Endothelial cell of umbilical vein (primary cell): ENCODE measurements around the gene CDC26. TPM values are rescaled to one million over a fixed set of nuclear protein-coding genes. Genes with fewer than 3 reads are reported as not detected.
"Not testable (repeated sequence)": the region's sequence is repeated elsewhere in the genome, so short reads cannot be mapped to it uniquely, and the experiment has no call there.

Experiments
- BruUV-seq: library from RNA; stranded (reverse); fragments of 400-500 nt; replicated peaks from 2 replicates; lab custom pipeline; 2021; lab: Mats Ljungman, UMichigan
- CTCF ChIA-PET: fragments of 300-600, 350-600 bp; sonication (Branson Sonifier 250); formaldehyde crosslinking; loops from one replicate; lab custom pipeline; 2021; ENCODE audit warnings: antibody characterized with exemption, inconsistent platforms; lab: Charles Lee
- POLR2A ChIA-PET: fragments of 300-600, 350-600 bp; sonication (Branson Sonifier 250); formaldehyde crosslinking; loops from one replicate; lab custom pipeline; 2021; ENCODE audit warnings: antibody characterized with exemption, inconsistent platforms; lab: Charles Lee
- DNase-seq: peaks from one replicate; pipeline ENCODE4 v3.0.0-alpha.2; 2011; ENCODE audit warnings: low read depth, low spot score
- FAIRE-seq: peaks from 2 replicates; lab custom pipeline; 2011; peaks lifted over from hg19 to GRCh38; lab: Jason Lieb, UNC
- H2AFZ ChIP-seq: 2 replicates; pipeline ENCODE4 v1.6.0; 2012; ENCODE audit warnings: low read depth, low read length, control low read depth, inconsistent platforms
- H3K27ac ChIP-seq: 2 replicates; pipeline ENCODE4 v1.5.1; 2011; ENCODE audit warnings: low read depth, mild to moderate bottlenecking, control low read depth, low read length, moderate library complexity; ENCODE audit not compliant: insufficient read depth
- H3K27me3 ChIP-seq, 2 experiments: 2 replicates each; pipeline versions ENCODE4 v1.6.0 to v1.6.1; 2011; ENCODE audit warnings: low read length in 2 of 2, mixed read lengths in 1 of 2; ENCODE audit not compliant: control insufficient read depth in 2 of 2, insufficient read depth in 2 of 2
- H3K36me3 ChIP-seq, 2 experiments: 2 replicates in 1 of 2; 3 replicates in 1 of 2; pipeline ENCODE4 v1.5.1; 2011; ENCODE audit warnings: low read length in 2 of 2, mild to moderate bottlenecking in 1 of 2, moderate library complexity in 1 of 2; ENCODE audit not compliant: control insufficient read depth in 2 of 2, insufficient read depth in 2 of 2; ENCODE audit errors: extremely low read depth in 1 of 2
- H3K4me1 ChIP-seq: 3 replicates; pipeline ENCODE4 v1.5.1; 2011; ENCODE audit warnings: mild to moderate bottlenecking, low read length; ENCODE audit not compliant: control insufficient read depth, insufficient read depth; ENCODE audit errors: extremely low read depth
- H3K4me2 ChIP-seq: 2 replicates; pipeline ENCODE4 v1.6.1; 2011; ENCODE audit warnings: low read length, control low read depth, mixed read lengths; ENCODE audit not compliant: insufficient read depth
- H3K4me3 ChIP-seq, 3 experiments: fragments of 200-600 bp in 1 of 3; sonication (generic), shearing (Covaris generic) in 1 of 3; replicated peaks in 1 of 3; 2 replicates each; pipeline ENCODE4 v1.5.1; 2011 to 2016; ENCODE audit warnings: control low read depth in 3 of 3, low read length in 3 of 3, mild to moderate bottlenecking in 2 of 3, inconsistent platforms in 1 of 3, low read depth in 1 of 3, moderate library complexity in 1 of 3; ENCODE audit not compliant: insufficient read depth in 1 of 3
- H3K79me2 ChIP-seq: 2 replicates; pipeline ENCODE4 v1.6.0; 2012; ENCODE audit warnings: low read length, inconsistent platforms; ENCODE audit not compliant: control insufficient read depth, insufficient read depth
- H3K9ac ChIP-seq: replicated peaks from 2 replicates; pipeline ENCODE3; 2011; ENCODE audit warnings: low read length, control low read depth; ENCODE audit not compliant: insufficient read depth; ENCODE audit errors: extremely low read depth
- H3K9me1 ChIP-seq: replicated peaks from 3 replicates; pipeline ENCODE4 v1.6.0; 2011; ENCODE audit warnings: mild to moderate bottlenecking, low read length; ENCODE audit not compliant: control insufficient read depth, insufficient read depth; ENCODE audit errors: extremely low read depth
- H3K9me3 ChIP-seq: replicated peaks from 2 replicates; pipeline ENCODE4 v1.5.1; 2012; ENCODE audit warnings: low read length, inconsistent platforms; ENCODE audit not compliant: control insufficient read depth, insufficient read depth
- H4K20me1 ChIP-seq: replicated peaks from 2 replicates; pipeline ENCODE3; 2011; ENCODE audit warnings: mild to moderate bottlenecking, low read length; ENCODE audit not compliant: control insufficient read depth, insufficient read depth; ENCODE audit errors: extremely low read depth
- CTCF ChIP-seq, 2 donors: IDR thresholded peaks; 1 replicate in 1 of 2; 2 replicates in 1 of 2; pipeline ENCODE4 v1.5.1; 2011; ENCODE audit warnings: low read length in 2 of 2, mild to moderate bottlenecking in 2 of 2, moderate library complexity in 2 of 2, control low read depth in 1 of 2, inconsistent platforms in 1 of 2, low read depth in 1 of 2; ENCODE audit not compliant: insufficient read depth in 1 of 2; ENCODE audit errors: extremely low read depth in 1 of 2
- EZH2 ChIP-seq: IDR thresholded peaks from 2 replicates; pipeline ENCODE4 v1.6.1; 2012; ENCODE audit warnings: borderline replicate concordance, low read depth, mild to moderate bottlenecking, moderate library complexity, low read length, inconsistent platforms; ENCODE audit not compliant: severe bottlenecking
- FOS ChIP-seq: IDR thresholded peaks from 2 replicates; pipeline ENCODE4 v1.6.1; 2011; ENCODE audit warnings: mild to moderate bottlenecking, low read length, moderate library complexity, borderline replicate concordance; ENCODE audit not compliant: insufficient read depth
- GATA2 ChIP-seq: IDR thresholded peaks from 2 replicates; pipeline ENCODE4 v1.7.0; 2011; ENCODE audit warnings: low read depth, mild to moderate bottlenecking, moderate library complexity, mixed read lengths, low read length; ENCODE audit not compliant: insufficient read length, insufficient read depth
- JUN ChIP-seq: IDR thresholded peaks from 2 replicates; pipeline ENCODE4 v1.6.1; 2011; ENCODE audit warnings: borderline replicate concordance, low read depth; ENCODE audit not compliant: insufficient read length, insufficient read depth
- MAX ChIP-seq: IDR thresholded peaks from 2 replicates; pipeline ENCODE4 v1.6.1; 2011; ENCODE audit not compliant: insufficient read depth, insufficient read length
- MYC ChIP-seq: IDR thresholded peaks from one replicate; pipeline ENCODE4 v1.6.1; 2011; ENCODE audit warnings: mild to moderate bottlenecking, low read depth, low read length
- POLR2A ChIP-seq: IDR thresholded peaks from 2 replicates; pipeline ENCODE4 v1.6.1; 2012; ENCODE audit warnings: low read depth, mild to moderate bottlenecking, control low read depth, low read length
- POLR2AphosphoS5 ChIP-seq: IDR thresholded peaks from 2 replicates; pipeline ENCODE4 v1.6.1; 2012; ENCODE audit warnings: low read depth, mild to moderate bottlenecking, control low read depth, low read length, moderate library complexity; ENCODE audit not compliant: insufficient read depth
- dilution Hi-C: fragments of 300-500 bp; cut with MboI; formaldehyde crosslinking; loops from one replicate; pipeline ENCODE4 v1.15.0; 2019; ENCODE audit warnings: low sequenced_read_pairs; ENCODE audit not compliant: extremely low pct_ligation_motif_present
- intact Hi-C: fragments of 100-400 bp; cut with micrococcal nuclease; formaldehyde crosslinking; loops from one replicate; pipeline ENCODE4 v1.10.0; 2022
- polyA plus RNA-seq, 4 experiments: library from polyadenylated mRNA; depleted of rRNA in 3 of 4; stranded (reverse) in 3 of 4; unstranded in 1 of 4; fragments of >200 nt; gene quantifications; 2 replicates each; pipeline versions ENCODE4 v1.2.1 to v1.2.3, GENCODE V29; 2011 to 2012; ENCODE audit warnings: missing spikeins in 1 of 4
- total RNA-seq: library from RNA; stranded (reverse); gene quantifications from 2 replicates; pipeline ENCODE4 v1.2.3, GENCODE V29; 2021

CDC26 gene
- total and polyA plus RNA-seq, 2 donors (not counting 3 experiments of a cell fraction or from before 2014, with no cell fraction given), result 25.7 to 36.9 TPM

- Histone ChIP-seq H3K9ac (no peak overlapping the region), H3K4me2 (no peak overlapping the region), H3K27ac (no peak overlapping the region), H3K36me3 (no peaks in the 10 kb centered on the region), H3K4me1 (peaks cover 13% of the 10 kb centered on the region), H2AFZ (no peak overlapping the region), H3K9me3 (no peaks in the 10 kb centered on the region), H4K20me1 (no peaks in the 10 kb centered on the region), H3K27me3 (no peaks in the 10 kb centered on the region), H3K9me1 (no peaks in the 10 kb centered on the region), H3K4me3 (no peak overlapping the region), H3K79me2 (no peaks in the 10 kb centered on the region)
- dilution Hi-C loops, result no loop called here
- TF ChIP-seq POLR2AphosphoS5, result no peak
- no peak for TF ChIP-seq GATA2
- no peak for TF ChIP-seq POLR2A
- TF ChIP-seq MAX, result no peak
- no peak for TF ChIP-seq MYC
- TF ChIP-seq CTCF (IDR thresholded peaks at IDR 0.05; ENCODE audit: extremely low read depth in 1 of 2, insufficient read depth in 1 of 2, low read depth in 1 of 2, low read length in 2 of 2), result no peak
- no peak for TF ChIP-seq EZH2
- no peak for TF ChIP-seq FOS
- TF ChIP-seq JUN, result no peak
- intact Hi-C loops, result no loop called here
- FAIRE-seq (no peak), DNase-seq (no peak)
- no TSS peak for BruUV-seq
- ChIA-PET CTCF (interaction anchor here (1.3 to 1.6 kb wide), 2 partner anchors 17 kb away, joined by 3 read pairs; no protein-coding TSS in a partner anchor), POLR2A (no interaction called here)
Measured at GRCh38 chr9:113237026-113237425, 38.3 kb downstream of the CDC26 start.

GRCh38 chr9:113235701-113236255 lies 39.6 kb downstream of the CDC26 start:
- intact Hi-C loops, result not testable (repeated sequence)
- CTCF ChIA-PET, result interaction anchor here (1.6 kb wide), 1 partner anchor 18 kb away, joined by 3 read pairs; no protein-coding TSS in a partner anchor

More at GRCh38 chr9:113235701-113236255, 39.6 kb downstream of the CDC26 start:
- H3K27me3 ChIP-seq, H3K79me2 ChIP-seq, H3K4me3 ChIP-seq, DNase-seq, POLR2A ChIA-PET, H2AFZ ChIP-seq, FAIRE-seq, H3K9me1 ChIP-seq, H3K36me3 ChIP-seq, H3K9ac ChIP-seq, BruUV-seq, H3K27ac ChIP-seq, H3K4me2 ChIP-seq, H3K9me3 ChIP-seq, H4K20me1 ChIP-seq, dilution Hi-C loops: not testable (repeated sequence)
- H3K4me1 ChIP-seq, result peaks cover 13% of the 10 kb centered on the region
